ENCODE results near the gene SPINK4. TPM values are rescaled to one million over a fixed set of nuclear protein-coding genes. Genes with fewer than 3 reads are reported as not detected.

Gene SPINK4
- total and polyA plus RNA-seq, 4 donors = not detected

- no peaks in the 10 kb centered on the region for H3K27me3 ChIP-seq (ENCODE audit: control insufficient read depth in 3 of 3, insufficient read depth in 3 of 3, low read length in 2 of 3)
- H3K4me3 ChIP-seq = no peak overlapping the region
- TF ChIP-seq CTCF (IDR thresholded peaks at IDR 0.05; ENCODE audit: control extremely low read depth, extremely low read depth) = no peak
- H3K27ac ChIP-seq (ENCODE audit: low read depth in 1 of 2, low read length in 1 of 2) = no peak overlapping the region
- peaks cover 5 to 29% (median 12%) of the 10 kb centered on the region in 5 donors for H3K4me1 ChIP-seq (ENCODE audit: control insufficient read depth in 5 of 5, insufficient read depth in 5 of 5, low read length in 5 of 5)
- H3K36me3 ChIP-seq (ENCODE audit: control insufficient read depth in 4 of 4, insufficient read depth in 4 of 4, low read length in 4 of 4) = peaks cover 2 to 33% (median 21%) of the 10 kb centered on the region in 4 donors
- ATAC-seq (ENCODE audit: insufficient read depth, low FRiP score) (no peak), DNase-seq (no peak)
- no peaks in the 10 kb centered on the region for H3K9me3 ChIP-seq (ENCODE audit: control insufficient read depth in 4 of 4, insufficient read depth in 3 of 4, low read length in 3 of 4)
- H3K9ac ChIP-seq (ENCODE audit: insufficient read depth in 1 of 2, low read length in 2 of 2) = no peak overlapping the region
- 89 to 92% methylated on average over 2 of the region's 2 CpGs for WGBS, 2 donors
Observed at GRCh38 chr9:33293782-33294181, 53.8 kb downstream of the SPINK4 start.

- no peaks in the 10 kb centered on the region for H3K27me3 ChIP-seq (ENCODE audit: control insufficient read depth in 3 of 3, insufficient read depth in 3 of 3, low read length in 2 of 3)
- no peak overlapping the region for H3K4me3 ChIP-seq
- no peak overlapping the region for H3K27ac ChIP-seq (ENCODE audit: low read depth in 1 of 2, low read length in 1 of 2)
- H3K9ac ChIP-seq (ENCODE audit: insufficient read depth in 1 of 2, low read length in 2 of 2) = no peak overlapping the region
- ATAC-seq (ENCODE audit: insufficient read depth, low FRiP score) (no peak), DNase-seq (no peak)
- peaks cover 7 to 33% (median 22%) of the 10 kb centered on the region in 4 donors for H3K36me3 ChIP-seq (ENCODE audit: control insufficient read depth in 4 of 4, insufficient read depth in 4 of 4, low read length in 4 of 4)
- TF ChIP-seq CTCF (IDR thresholded peaks at IDR 0.05; ENCODE audit: control extremely low read depth, extremely low read depth) = no peak
- no peaks in the 10 kb centered on the region for H3K9me3 ChIP-seq (ENCODE audit: control insufficient read depth in 4 of 4, insufficient read depth in 3 of 4, low read length in 3 of 4)
- peaks cover 5 to 29% (median 8%) of the 10 kb centered on the region in 5 donors for H3K4me1 ChIP-seq (ENCODE audit: control insufficient read depth in 5 of 5, insufficient read depth in 5 of 5, low read length in 5 of 5)
- 93 to 95% methylated on average over 12 of the region's 12 CpGs for WGBS, 2 donors
Observed at GRCh38 chr9:33294670-33295432, 54.9 kb downstream of the SPINK4 start.

GRCh38 chr9:33295571-33295970, 55.6 kb downstream of the SPINK4 start:
- Histone ChIP-seq H3K27ac (ENCODE audit: low read depth in 1 of 2, low read length in 1 of 2) (no peak overlapping the region), H3K27me3 (ENCODE audit: control insufficient read depth in 3 of 3, insufficient read depth in 3 of 3, low read length in 2 of 3) (no peaks in the 10 kb centered on the region), H3K36me3 (ENCODE audit: control insufficient read depth in 4 of 4, insufficient read depth in 4 of 4, low read length in 4 of 4) (peaks cover 7 to 35% (median 22%) of the 10 kb centered on the region in 4 donors), H3K9ac (ENCODE audit: insufficient read depth in 1 of 2, low read length in 2 of 2) (no peak overlapping the region), H3K4me1 (ENCODE audit: control insufficient read depth in 5 of 5, insufficient read depth in 5 of 5, low read length in 5 of 5) (peaks cover 5 to 31% (median 8%) of the 10 kb centered on the region in 5 donors), H3K4me3 (no peak overlapping the region), H3K9me3 (ENCODE audit: control insufficient read depth in 4 of 4, insufficient read depth in 3 of 4, low read length in 3 of 4) (no peaks in the 10 kb centered on the region)
- WGBS, 2 donors = 85 to 93% methylated on average over 2 of the region's 2 CpGs
- no peak for DNase-seq
- no peak for ATAC-seq (ENCODE audit: insufficient read depth, low FRiP score)
- TF ChIP-seq CTCF (IDR thresholded peaks at IDR 0.05; ENCODE audit: control extremely low read depth, extremely low read depth) = no peak

Measured in lung (tissue), 12 donors.